Activated naive CD4-positive, alpha-beta T cell treated with anti-CD3 and anti-CD28 coated beads, Interleukin-2, amount 50 U/mL, for 24 hours (primary cell): ENCODE measurements around the gene DPP6.
"Not testable (repeated sequence)": the region's sequence is repeated elsewhere in the genome, so short reads cannot be mapped to it uniquely, and the experiment has no call there.

Experiments
- H3K27ac Mint-ChIP-seq: one replicate; pipeline ENCODE4 v1.8.0; 2021; ENCODE audit warnings: mild to moderate bottlenecking, mixed read lengths
- H3K27me3 Mint-ChIP-seq: one replicate; pipeline ENCODE4 v1.8.0; 2021; ENCODE audit warnings: mixed read lengths
- H3K36me3 Mint-ChIP-seq: one replicate; pipeline ENCODE4 v1.8.0; 2021; ENCODE audit warnings: mixed read lengths
- H3K4me1 Mint-ChIP-seq: one replicate; pipeline ENCODE4 v1.8.0; 2021; ENCODE audit warnings: mixed read lengths
- H3K4me3 Mint-ChIP-seq: one replicate; pipeline ENCODE4 v1.8.0; 2021; ENCODE audit warnings: mild to moderate bottlenecking, mixed read lengths
- H3K9me3 Mint-ChIP-seq: one replicate; pipeline ENCODE4 v1.8.0; 2021; ENCODE audit warnings: mixed read lengths

The DPP6 gene

DNA sequence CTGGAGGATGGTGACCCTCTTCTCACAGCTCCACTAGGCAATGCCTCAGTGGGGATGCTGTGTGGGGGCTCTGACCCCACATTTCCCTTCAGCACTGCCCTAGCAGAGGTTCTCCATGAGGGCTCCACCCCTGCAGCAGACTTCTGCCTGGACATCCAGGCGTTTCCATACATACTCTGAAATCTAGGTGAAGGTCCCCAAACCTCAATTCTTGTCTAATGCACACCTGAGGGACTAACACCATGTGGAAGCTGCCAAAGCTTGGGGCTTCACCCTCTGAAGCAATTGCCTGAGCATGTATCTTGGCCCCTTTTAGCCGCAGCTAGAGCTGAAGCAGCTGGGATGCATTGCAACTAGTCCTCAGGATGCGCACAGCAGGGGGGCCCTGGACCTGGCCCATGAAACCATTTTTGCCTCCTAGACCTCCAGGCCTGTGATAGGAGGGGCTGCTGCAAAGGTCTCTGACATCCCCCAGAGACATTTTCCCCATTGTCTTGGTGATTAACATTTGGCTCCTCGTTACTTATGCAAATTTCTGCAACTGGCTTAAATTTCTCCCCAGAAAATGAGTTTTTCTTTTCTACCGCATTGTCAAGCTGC, 882.3 kb downstream of the DPP6 start:
- H3K36me3 Mint-ChIP-seq, result peaks cover 20% of the 10 kb centered on the region
- not testable (repeated sequence) for H3K9me3 Mint-ChIP-seq, H3K27me3 Mint-ChIP-seq, H3K27ac Mint-ChIP-seq, H3K4me3 Mint-ChIP-seq
- H3K4me1 Mint-ChIP-seq, result peaks cover 41% of the 10 kb centered on the region

DNA sequence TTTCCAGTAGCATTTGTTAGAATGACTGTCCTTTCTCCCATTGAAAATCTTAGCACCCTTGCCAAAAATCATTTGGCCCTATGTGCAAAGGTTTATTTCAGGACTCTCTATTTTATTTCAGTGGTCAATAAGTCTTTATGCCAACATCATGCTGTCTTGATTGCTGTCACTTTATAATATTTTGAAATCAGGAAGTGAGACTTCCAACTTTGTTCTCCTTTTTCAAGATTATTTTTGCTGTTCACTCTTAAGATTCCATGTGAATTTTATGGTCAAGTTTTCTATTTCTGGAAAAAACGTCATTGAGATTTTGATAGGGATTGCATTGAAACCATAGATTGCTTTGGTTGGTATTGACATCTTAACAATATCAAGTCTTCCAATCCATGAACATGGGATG, 885.6 kb downstream of the DPP6 start:
- no peak overlapping the region for H3K27ac Mint-ChIP-seq
- H3K27me3 Mint-ChIP-seq, result no peaks in the 10 kb centered on the region
- H3K36me3 Mint-ChIP-seq, result peaks cover 22% of the 10 kb centered on the region
- no peak overlapping the region for H3K4me3 Mint-ChIP-seq
- H3K9me3 Mint-ChIP-seq, result no peaks in the 10 kb centered on the region
- peaks cover 20% of the 10 kb centered on the region for H3K4me1 Mint-ChIP-seq

DNA sequence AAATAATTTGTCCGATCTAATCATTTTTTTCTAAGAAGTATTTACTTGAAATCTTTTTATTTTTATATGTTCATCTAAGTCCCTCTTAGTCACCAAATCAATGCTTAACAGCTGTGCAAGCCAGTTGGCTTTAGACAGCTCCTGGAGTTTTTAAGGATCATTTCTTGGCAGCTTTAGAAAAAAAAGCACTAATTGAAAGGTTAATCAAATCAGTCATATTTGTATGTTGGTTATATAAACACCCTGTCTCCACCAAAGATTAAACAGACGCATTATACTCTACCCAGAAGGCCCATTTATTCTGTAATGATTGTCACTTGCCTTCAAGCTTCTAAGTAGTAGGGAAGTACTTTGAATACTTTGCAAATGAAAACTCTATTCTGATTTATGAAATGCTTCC, 890.5 kb downstream of the DPP6 start:
- Mint-ChIP-seq H3K27ac (no peak overlapping the region), H3K36me3 (peaks cover 3% of the 10 kb centered on the region), H3K4me3 (no peak overlapping the region), H3K27me3 (no peaks in the 10 kb centered on the region), H3K9me3 (no peaks in the 10 kb centered on the region), H3K4me1 (peaks cover 12% of the 10 kb centered on the region)
